Measurements from ENCODE around the gene CHST2. TPM values are rescaled to one million over a fixed set of nuclear protein-coding genes. Genes with fewer than 3 reads are reported as not detected.
A peak's percentile ranks its signal among the peaks of the same experiment; 100 is the strongest.
"Not testable (repeated sequence)": the region's sequence is repeated elsewhere in the genome, so short reads cannot be mapped to it uniquely, and the experiment has no call there.

The CHST2 gene
- polyA plus RNA-seq, 1 donor from 2014 or later = 7.8 TPM

GRCh38 chr3:143163562-143164100, 44.1 kb downstream of the CHST2 start:
- H3K27me3 Mint-ChIP-seq = no peaks in the 10 kb centered on the region
- H3K9me3 Mint-ChIP-seq = no peaks in the 10 kb centered on the region
- H3K4me3 Mint-ChIP-seq = peak overlapping the region in 1 of 4 donors; percentile 59
- H3K36me3 Mint-ChIP-seq = no peaks in the 10 kb centered on the region
- peaks cover 7 to 15% (median 11%) of the 10 kb centered on the region in 3 donors for H3K4me1 Mint-ChIP-seq
- no peak overlapping the region for H3K27ac Mint-ChIP-seq

- peak overlapping the region in 2 of 4 donors; percentile 10 to 37 for H3K4me3 Mint-ChIP-seq
- peaks cover 9 to 20% (median 18%) of the 10 kb centered on the region in 3 donors for H3K4me1 Mint-ChIP-seq
- H3K27ac Mint-ChIP-seq = peak overlapping the region in 1 of 3 donors; percentile 6
- H3K27me3 Mint-ChIP-seq = no peaks in the 10 kb centered on the region
- H3K36me3 Mint-ChIP-seq = peaks cover 2% of the 10 kb centered on the region
- H3K9me3 Mint-ChIP-seq = no peaks in the 10 kb centered on the region
These were observed 45.6 kb downstream of the CHST2 start for GRCh38 chr3:143165211-143165610.

- H3K4me1 Mint-ChIP-seq = peaks cover 13 to 24% (median 22%) of the 10 kb centered on the region in 3 donors
- H3K9me3 Mint-ChIP-seq, H3K4me3 Mint-ChIP-seq, H3K27ac Mint-ChIP-seq, H3K27me3 Mint-ChIP-seq, H3K36me3 Mint-ChIP-seq: not testable (repeated sequence)
These were observed 46.2 kb downstream of the CHST2 start for GRCh38 chr3:143165612-143166285.

DNA sequence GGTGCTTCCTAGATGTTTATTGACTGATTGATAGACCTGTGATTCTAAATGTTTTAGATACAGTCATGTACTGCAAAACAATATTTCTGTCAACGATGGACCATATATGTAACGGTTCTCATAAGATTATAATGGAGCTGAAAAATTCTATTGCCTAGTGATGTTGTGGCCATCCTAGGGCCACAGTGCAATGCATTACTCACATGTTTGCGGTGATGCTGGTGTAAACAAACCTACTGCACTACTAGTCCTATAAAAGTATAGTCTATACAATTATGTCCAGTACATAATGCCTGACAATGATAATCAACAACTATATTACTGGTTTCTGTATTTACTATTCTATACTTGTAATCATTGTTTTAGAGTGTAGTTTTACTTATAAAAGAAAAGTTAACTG, 46.8 kb downstream of the CHST2 start:
- H3K27ac Mint-ChIP-seq = no peak overlapping the region
- H3K4me1 Mint-ChIP-seq = peaks cover 18 to 29% (median 28%) of the 10 kb centered on the region in 3 donors
- no peaks in the 10 kb centered on the region for H3K27me3 Mint-ChIP-seq
- no peaks in the 10 kb centered on the region for H3K9me3 Mint-ChIP-seq
- no peak overlapping the region for H3K4me3 Mint-ChIP-seq
- H3K36me3 Mint-ChIP-seq = peaks cover 2% of the 10 kb centered on the region

DNA sequence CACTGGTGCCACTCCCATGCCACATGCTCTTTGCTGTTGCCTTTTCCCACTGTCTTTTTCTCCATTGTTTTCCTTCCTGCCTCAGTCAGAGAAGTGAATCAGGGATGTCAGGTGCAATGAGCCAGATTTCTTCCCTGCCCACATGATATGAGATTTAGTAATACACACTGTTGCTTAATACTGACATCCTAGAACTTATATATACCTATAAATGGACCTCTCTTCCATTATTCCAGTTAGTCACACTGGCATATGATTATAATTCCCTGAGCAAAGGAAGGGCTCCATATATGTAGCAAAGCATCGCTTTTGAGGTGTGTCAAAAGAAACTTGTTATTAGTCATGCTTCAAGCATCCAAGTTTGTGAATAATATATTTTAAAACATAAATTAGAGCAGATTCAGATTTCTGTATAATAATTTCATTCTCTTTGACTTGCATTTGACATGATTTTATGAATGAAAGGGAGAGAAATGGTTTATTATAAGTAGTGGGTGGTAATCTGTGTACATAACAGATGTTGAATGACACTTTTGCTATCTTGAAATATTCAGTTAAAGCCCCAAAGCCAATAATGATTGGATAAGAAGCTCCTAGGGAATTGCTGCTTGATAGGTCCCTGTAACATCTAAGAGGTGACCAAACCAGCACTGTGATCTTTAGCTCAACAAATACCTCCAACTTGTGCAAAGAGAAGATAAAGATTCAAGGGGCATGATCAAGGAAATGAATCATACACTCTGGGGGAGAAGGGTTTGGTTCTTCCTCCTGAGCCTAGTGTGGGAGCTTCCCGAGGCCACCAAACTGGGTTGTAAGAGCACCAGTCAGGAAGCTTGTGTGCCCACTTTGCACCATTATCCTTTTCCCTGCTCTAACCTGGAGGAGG, 48.6 kb downstream of the CHST2 start:
- peak overlapping the region in 1 of 3 donors; percentile 18 for H3K27ac Mint-ChIP-seq
- H3K36me3 Mint-ChIP-seq = peaks cover 2% of the 10 kb centered on the region
- peaks cover 30 to 44% (median 40%) of the 10 kb centered on the region in 3 donors for H3K4me1 Mint-ChIP-seq
- no peak overlapping the region for H3K4me3 Mint-ChIP-seq
- peaks cover 0 to 4% (median 0%) of the 10 kb centered on the region in 3 donors for H3K9me3 Mint-ChIP-seq
- no peaks in the 10 kb centered on the region for H3K27me3 Mint-ChIP-seq

- H3K27ac Mint-ChIP-seq = no peak overlapping the region
- H3K9me3 Mint-ChIP-seq = peaks cover 0 to 6% (median 0%) of the 10 kb centered on the region in 3 donors
- H3K27me3 Mint-ChIP-seq = no peaks in the 10 kb centered on the region
- no peak overlapping the region for H3K4me3 Mint-ChIP-seq
- H3K36me3 Mint-ChIP-seq = peaks cover 3% of the 10 kb centered on the region
- H3K4me1 Mint-ChIP-seq = peaks cover 30 to 41% (median 41%) of the 10 kb centered on the region in 3 donors
These were observed 49.3 kb downstream of the CHST2 start for GRCh38 chr3:143168855-143169192.

- H3K4me3 Mint-ChIP-seq = no peak overlapping the region
- peaks cover 0 to 6% (median 0%) of the 10 kb centered on the region in 3 donors for H3K9me3 Mint-ChIP-seq
- peaks cover 4% of the 10 kb centered on the region for H3K36me3 Mint-ChIP-seq
- no peaks in the 10 kb centered on the region for H3K27me3 Mint-ChIP-seq
- H3K27ac Mint-ChIP-seq = peak overlapping the region in 1 of 3 donors; percentile 50
- peaks cover 29 to 39% (median 33%) of the 10 kb centered on the region in 3 donors for H3K4me1 Mint-ChIP-seq
These were observed 50.5 kb downstream of the CHST2 start for GRCh38 chr3:143170074-143170473.

DNA sequence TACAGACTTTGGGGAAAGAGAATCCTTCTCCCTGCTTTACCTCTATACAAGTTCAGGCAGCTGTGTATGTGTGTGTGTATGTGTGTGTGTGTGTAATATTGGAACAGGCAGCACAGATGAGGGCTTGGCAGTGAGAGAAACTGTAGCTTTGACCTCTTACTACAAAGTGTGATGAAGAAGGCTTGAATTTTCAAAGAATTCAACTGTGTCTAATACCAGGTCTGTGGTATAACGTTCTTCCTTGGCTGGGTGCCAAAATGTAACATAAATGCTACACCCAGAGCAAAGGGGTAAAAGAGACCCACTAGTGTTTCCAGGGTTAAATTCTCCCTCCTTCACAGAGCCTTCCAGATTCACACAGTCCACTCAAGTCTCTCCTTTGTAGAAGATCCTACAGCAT, 51.1 kb downstream of the CHST2 start:
- peaks cover 29 to 42% (median 33%) of the 10 kb centered on the region in 3 donors for H3K4me1 Mint-ChIP-seq

DNA sequence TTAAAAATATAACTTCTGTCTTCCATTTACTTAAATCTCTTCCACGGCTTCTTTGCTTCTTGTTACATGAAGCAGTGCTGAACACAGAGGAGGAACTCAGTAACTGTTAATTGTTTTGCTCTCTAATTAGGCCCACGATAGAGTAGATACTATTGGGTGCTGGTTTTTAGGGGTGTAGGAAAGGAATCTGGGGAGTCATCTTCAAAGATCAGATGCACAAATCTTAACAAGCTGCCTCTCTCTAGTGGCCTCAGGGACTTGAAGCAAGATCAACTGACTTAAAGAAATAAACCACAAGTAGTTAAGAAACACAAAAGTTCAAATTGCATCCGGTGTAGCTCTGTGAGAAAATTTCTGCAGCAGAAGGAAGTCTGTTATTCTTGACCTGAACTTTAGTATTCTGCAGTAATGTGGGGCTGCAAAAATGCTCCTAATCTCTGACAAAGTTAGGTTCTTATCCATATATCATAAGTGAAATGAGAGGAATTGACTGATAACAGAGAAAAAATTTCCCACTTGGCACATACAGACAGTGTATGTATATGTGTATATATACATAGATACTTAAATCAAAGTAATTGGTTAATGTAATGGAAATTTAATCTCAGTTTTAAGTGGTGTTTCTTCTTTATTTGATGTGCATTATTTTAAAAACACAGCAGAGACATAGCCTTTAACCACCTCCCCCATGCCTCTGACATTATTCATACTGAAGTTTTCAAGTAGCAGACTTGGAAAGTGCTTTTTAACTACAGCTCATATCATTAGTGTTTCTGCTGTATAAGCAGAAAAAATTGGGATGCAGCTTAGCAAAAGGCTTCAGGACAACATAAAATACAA, 51.8 kb downstream of the CHST2 start:
- Mint-ChIP-seq H3K4me1 (peaks cover 29 to 42% (median 33%) of the 10 kb centered on the region in 3 donors), H3K27me3 (no peaks in the 10 kb centered on the region), H3K36me3 (peaks cover 4% of the 10 kb centered on the region), H3K27ac (peak overlapping the region in 2 of 3 donors; percentile 2 to 70), H3K4me3 (peak overlapping the region in 2 of 4 donors; percentile 18 to 61), H3K9me3 (peaks cover 0 to 6% (median 0%) of the 10 kb centered on the region in 3 donors)

More for the DNA sequence above, 51.1 kb downstream of the CHST2 start:
- H3K27me3 Mint-ChIP-seq = no peaks in the 10 kb centered on the region
- peak overlapping the region in 2 of 3 donors; percentile 2 to 70 for H3K27ac Mint-ChIP-seq
- peak overlapping the region in 1 of 4 donors; percentile 49 for H3K4me3 Mint-ChIP-seq
- H3K9me3 Mint-ChIP-seq = peaks cover 0 to 6% (median 0%) of the 10 kb centered on the region in 3 donors
- H3K36me3 Mint-ChIP-seq = peaks cover 4% of the 10 kb centered on the region

GRCh38 chr3:143172062-143172794, 52.7 kb downstream of the CHST2 start:
- H3K27me3 Mint-ChIP-seq = no peaks in the 10 kb centered on the region
- peak overlapping the region; percentile 18 to 64 (median 21) for H3K27ac Mint-ChIP-seq
- H3K36me3 Mint-ChIP-seq = peaks cover 4% of the 10 kb centered on the region
- H3K9me3 Mint-ChIP-seq = peaks cover 0 to 6% (median 0%) of the 10 kb centered on the region in 3 donors
- peaks cover 29 to 42% (median 33%) of the 10 kb centered on the region in 3 donors for H3K4me1 Mint-ChIP-seq
- H3K4me3 Mint-ChIP-seq = peak overlapping the region in 3 of 4 donors; percentile 4 to 78 (median 4)

GRCh38 chr3:143172795-143173145, 53.2 kb downstream of the CHST2 start:
- H3K4me1 Mint-ChIP-seq = peaks cover 29 to 42% (median 33%) of the 10 kb centered on the region in 3 donors
- peaks cover 0 to 6% (median 0%) of the 10 kb centered on the region in 3 donors for H3K9me3 Mint-ChIP-seq
- peak overlapping the region in 2 of 4 donors; percentile 4 to 78 for H3K4me3 Mint-ChIP-seq
- H3K36me3 Mint-ChIP-seq = peaks cover 4% of the 10 kb centered on the region
- H3K27me3 Mint-ChIP-seq = no peaks in the 10 kb centered on the region
- H3K27ac Mint-ChIP-seq = peak overlapping the region; percentile 18 to 64 (median 21)

- no peaks in the 10 kb centered on the region for H3K27me3 Mint-ChIP-seq
- H3K36me3 Mint-ChIP-seq = peaks cover 4% of the 10 kb centered on the region
- no peak overlapping the region for H3K4me3 Mint-ChIP-seq
- H3K27ac Mint-ChIP-seq = peak overlapping the region in 1 of 3 donors; percentile 21
- H3K4me1 Mint-ChIP-seq = peaks cover 29 to 42% (median 33%) of the 10 kb centered on the region in 3 donors
- H3K9me3 Mint-ChIP-seq = peaks cover 0 to 6% (median 0%) of the 10 kb centered on the region in 3 donors
These were observed 53.7 kb downstream of the CHST2 start for GRCh38 chr3:143173242-143173641.

Measured in IgD-negative memory B cell (primary cell).